ENCODE measurements around the gene OXNAD1.

Gene OXNAD1

DNA sequence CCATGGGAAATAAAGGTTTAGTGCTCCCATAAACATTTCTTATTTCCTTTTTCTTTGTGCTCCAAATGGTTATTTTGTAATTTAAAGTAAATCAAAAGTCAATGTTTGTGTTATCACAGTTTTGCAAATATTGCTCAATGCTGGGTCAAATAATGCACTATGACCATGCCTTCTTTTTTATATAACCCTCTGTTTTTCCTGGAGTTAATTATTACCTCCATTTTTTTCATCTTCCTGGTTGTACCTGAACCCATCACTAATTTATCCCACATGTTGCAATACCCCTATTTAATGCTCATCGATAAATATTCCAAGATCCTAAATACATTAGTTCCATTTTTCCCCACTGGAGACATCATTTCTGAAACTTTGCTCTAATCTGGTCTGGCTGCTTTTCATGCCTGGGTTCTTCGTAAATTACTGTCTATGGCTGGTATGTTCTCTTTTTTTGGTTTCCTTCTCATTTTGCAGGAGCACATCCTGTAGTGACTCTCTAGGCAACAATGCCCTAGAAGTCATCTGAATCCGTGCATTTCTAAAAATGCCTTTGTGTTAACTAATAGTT lies 66.4 kb downstream of the OXNAD1 start:
- Histone ChIP-seq H2BK12ac (ENCODE audit: low read length) (no peak overlapping the region), H2BK120ac (ENCODE audit: low read depth, low read length) (no peak overlapping the region), H4K91ac (ENCODE audit: low read depth, low read length, poor library complexity) (no peak overlapping the region), H2AFZ (ENCODE audit: low read length) (no peak overlapping the region), H3K18ac (ENCODE audit: low read length) (no peak overlapping the region), H3K14ac (ENCODE audit: low read length) (no peak overlapping the region), H3K27me3 (ENCODE audit: control insufficient read depth in 3 of 3, insufficient read depth in 3 of 3, low read depth in 1 of 3, low read length in 3 of 3) (no peaks in the 10 kb centered on the region), H3K79me1 (ENCODE audit: low read depth, low read length) (no peaks in the 10 kb centered on the region), H2BK15ac (ENCODE audit: low read length) (no peak overlapping the region), H4K8ac (ENCODE audit: low read depth, low read length) (no peak overlapping the region), H3K23ac (ENCODE audit: low read depth, low read length, poor library complexity) (no peak overlapping the region), H3K4me1 (ENCODE audit: control insufficient read depth in 2 of 2, insufficient read depth in 1 of 2, low read depth in 1 of 2, low read length in 2 of 2) (peaks cover 15 to 30% of the 10 kb centered on the region in 2 donors), H3K9me3 (replicated peaks in 1 of 2; ENCODE audit: control insufficient read depth in 2 of 2, insufficient read depth in 1 of 2, low read depth in 1 of 2, low read length in 2 of 2) (peaks cover 4 to 25% of the 10 kb centered on the region in 2 donors), H3K4ac (ENCODE audit: low read length) (no peak overlapping the region), H3K4me2 (ENCODE audit: insufficient read depth, low read length, poor library complexity, severe bottlenecking) (no peak overlapping the region), H3K27ac (replicated peaks; ENCODE audit: low read length) (no peak overlapping the region), H3K36me3 (replicated peaks in 1 of 2; ENCODE audit: control insufficient read depth in 2 of 2, insufficient read depth in 2 of 2, low read length in 2 of 2) (peaks cover 2 to 4% of the 10 kb centered on the region in 2 donors), H2AK5ac (ENCODE audit: low read depth, low read length) (no peak overlapping the region), H2BK5ac (ENCODE audit: low read length) (no peak overlapping the region), H3K4me3 (ENCODE audit: low read length in 2 of 2) (no peak overlapping the region), H3K9ac (ENCODE audit: low read depth, low read length, poor library complexity) (no peak overlapping the region)
- WGBS, 2 donors (ENCODE audit: extremely low coverage in 2 of 2, insufficient read length in 2 of 2, insufficient replicate concordance in 1 of 2) = no CpG with 5 or more reads among the region's 3 CpGs
- no peak for DNase-seq (ENCODE audit: low spot score)

DNA sequence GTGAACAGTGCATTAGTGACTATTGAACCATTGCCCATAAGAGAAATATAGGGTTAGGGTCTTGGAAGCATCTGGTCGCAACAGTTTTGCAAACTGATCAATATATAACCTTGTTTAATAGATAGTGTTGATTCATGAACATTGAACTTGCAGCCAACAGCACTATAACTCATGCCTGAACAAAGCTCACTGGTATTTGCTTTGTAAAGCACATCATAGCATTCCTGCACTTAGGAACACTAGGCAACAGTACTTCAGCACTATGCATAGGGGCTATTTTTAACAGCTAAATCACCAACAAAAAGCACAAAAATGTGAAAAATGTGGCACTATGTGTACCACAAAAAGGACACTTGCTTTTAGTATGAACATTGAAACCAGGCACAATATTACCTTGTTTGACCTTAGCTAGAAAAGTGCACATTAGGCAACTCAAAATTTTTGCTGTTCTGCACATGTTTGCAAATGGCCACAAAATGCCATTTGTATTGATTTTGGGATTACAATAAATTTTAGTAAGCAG lies 68.0 kb downstream of the OXNAD1 start:
- Histone ChIP-seq H3K27ac (replicated peaks; ENCODE audit: low read length) (no peak overlapping the region), H2BK5ac (ENCODE audit: low read length) (no peak overlapping the region), H3K4me1 (ENCODE audit: control insufficient read depth in 2 of 2, insufficient read depth in 1 of 2, low read depth in 1 of 2, low read length in 2 of 2) (peaks cover 14 to 30% of the 10 kb centered on the region in 2 donors), H3K79me1 (ENCODE audit: low read depth, low read length) (no peaks in the 10 kb centered on the region), H2BK15ac (ENCODE audit: low read length) (no peak overlapping the region), H3K23ac (ENCODE audit: low read depth, low read length, poor library complexity) (no peak overlapping the region), H3K4ac (ENCODE audit: low read length) (no peak overlapping the region), H3K14ac (ENCODE audit: low read length) (no peak overlapping the region), H4K91ac (ENCODE audit: low read depth, low read length, poor library complexity) (no peak overlapping the region), H3K9me3 (replicated peaks in 1 of 2; ENCODE audit: control insufficient read depth in 2 of 2, insufficient read depth in 1 of 2, low read depth in 1 of 2, low read length in 2 of 2) (peaks cover 4 to 25% of the 10 kb centered on the region in 2 donors), H4K8ac (ENCODE audit: low read depth, low read length) (no peak overlapping the region), H3K18ac (ENCODE audit: low read length) (no peak overlapping the region), H3K9ac (ENCODE audit: low read depth, low read length, poor library complexity) (no peak overlapping the region), H3K27me3 (ENCODE audit: control insufficient read depth in 3 of 3, insufficient read depth in 3 of 3, low read depth in 1 of 3, low read length in 3 of 3) (no peaks in the 10 kb centered on the region), H3K4me3 (ENCODE audit: low read length in 2 of 2) (no peak overlapping the region), H3K4me2 (ENCODE audit: insufficient read depth, low read length, poor library complexity, severe bottlenecking) (no peak overlapping the region), H3K36me3 (replicated peaks in 1 of 2; ENCODE audit: control insufficient read depth in 2 of 2, insufficient read depth in 2 of 2, low read length in 2 of 2) (peaks cover 2 to 4% of the 10 kb centered on the region in 2 donors), H2AK5ac (ENCODE audit: low read depth, low read length) (no peak overlapping the region), H2BK120ac (ENCODE audit: low read depth, low read length) (no peak overlapping the region), H2BK12ac (ENCODE audit: low read length) (no peak overlapping the region), H2AFZ (ENCODE audit: low read length) (no peak overlapping the region)
- no peak for DNase-seq (ENCODE audit: low spot score)
- no CpG with 5 or more reads among the region's 1 CpG for WGBS, 2 donors (ENCODE audit: extremely low coverage in 2 of 2, insufficient read length in 2 of 2, insufficient replicate concordance in 1 of 2)

- H3K18ac ChIP-seq (ENCODE audit: low read length) = no peak overlapping the region
- peaks cover 2 to 4% of the 10 kb centered on the region in 2 donors for H3K36me3 ChIP-seq (replicated peaks in 1 of 2; ENCODE audit: control insufficient read depth in 2 of 2, insufficient read depth in 2 of 2, low read length in 2 of 2)
- no CpG with 5 or more reads among the region's 4 CpGs for WGBS, 2 donors (ENCODE audit: extremely low coverage in 2 of 2, insufficient read length in 2 of 2, insufficient replicate concordance in 1 of 2)
- no peak overlapping the region for H2BK12ac ChIP-seq (ENCODE audit: low read length)
- no peak overlapping the region for H4K91ac ChIP-seq (ENCODE audit: low read depth, low read length, poor library complexity)
- H3K4me1 ChIP-seq (ENCODE audit: control insufficient read depth in 2 of 2, insufficient read depth in 1 of 2, low read depth in 1 of 2, low read length in 2 of 2) = peaks cover 15 to 27% of the 10 kb centered on the region in 2 donors
- H3K4me3 ChIP-seq (ENCODE audit: low read length in 2 of 2) = no peak overlapping the region
- no peaks in the 10 kb centered on the region for H3K79me1 ChIP-seq (ENCODE audit: low read depth, low read length)
- no peak overlapping the region for H4K8ac ChIP-seq (ENCODE audit: low read depth, low read length)
- no peak overlapping the region for H2BK5ac ChIP-seq (ENCODE audit: low read length)
- no peak overlapping the region for H3K23ac ChIP-seq (ENCODE audit: low read depth, low read length, poor library complexity)
- H3K4ac ChIP-seq (ENCODE audit: low read length) = no peak overlapping the region
- H3K14ac ChIP-seq (ENCODE audit: low read length) = no peak overlapping the region
- no peak overlapping the region for H2AK5ac ChIP-seq (ENCODE audit: low read depth, low read length)
- H3K27ac ChIP-seq (replicated peaks; ENCODE audit: low read length) = no peak overlapping the region
- H2BK15ac ChIP-seq (ENCODE audit: low read length) = no peak overlapping the region
- no peak overlapping the region for H2BK120ac ChIP-seq (ENCODE audit: low read depth, low read length)
- no peak overlapping the region for H2AFZ ChIP-seq (ENCODE audit: low read length)
- peaks cover 4 to 25% of the 10 kb centered on the region in 2 donors for H3K9me3 ChIP-seq (replicated peaks in 1 of 2; ENCODE audit: control insufficient read depth in 2 of 2, insufficient read depth in 1 of 2, low read depth in 1 of 2, low read length in 2 of 2)
- no peak for DNase-seq (ENCODE audit: low spot score)
- no peak overlapping the region for H3K4me2 ChIP-seq (ENCODE audit: insufficient read depth, low read length, poor library complexity, severe bottlenecking)
- H3K9ac ChIP-seq (ENCODE audit: low read depth, low read length, poor library complexity) = no peak overlapping the region
- no peaks in the 10 kb centered on the region for H3K27me3 ChIP-seq (ENCODE audit: control insufficient read depth in 3 of 3, insufficient read depth in 3 of 3, low read depth in 1 of 3, low read length in 3 of 3)
Measured at GRCh38 chr3:16334909-16335308, 69.9 kb downstream of the OXNAD1 start.

DNA sequence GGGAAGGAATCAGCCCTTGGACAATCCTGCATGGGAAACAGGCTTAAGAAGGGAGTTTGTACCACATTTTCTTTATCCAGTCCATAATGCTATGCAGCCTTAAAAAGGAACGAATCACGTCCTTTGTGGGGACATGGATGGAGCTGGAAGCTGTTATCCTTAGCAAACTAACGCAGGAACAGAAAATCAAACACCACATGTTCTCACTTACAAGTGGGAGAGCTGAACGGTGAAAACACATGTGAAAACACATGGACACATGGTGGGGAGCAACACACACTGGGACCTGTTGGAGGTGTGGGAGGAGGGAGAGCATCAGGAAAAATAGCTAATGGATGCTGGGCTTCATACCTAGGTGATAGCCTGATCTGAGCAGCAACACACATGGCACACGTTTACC lies 70.3 kb downstream of the OXNAD1 start:
- H3K4me3 ChIP-seq (ENCODE audit: low read length in 2 of 2) = no peak overlapping the region
- no peak overlapping the region for H2BK120ac ChIP-seq (ENCODE audit: low read depth, low read length)
- DNase-seq (ENCODE audit: low spot score) = no peak
- H4K91ac ChIP-seq (ENCODE audit: low read depth, low read length, poor library complexity) = no peak overlapping the region
- no peak overlapping the region for H2BK5ac ChIP-seq (ENCODE audit: low read length)
- H3K27me3 ChIP-seq (ENCODE audit: control insufficient read depth in 3 of 3, insufficient read depth in 3 of 3, low read depth in 1 of 3, low read length in 3 of 3) = no peaks in the 10 kb centered on the region
- H3K9ac ChIP-seq (ENCODE audit: low read depth, low read length, poor library complexity) = no peak overlapping the region
- WGBS, 2 donors (ENCODE audit: extremely low coverage in 2 of 2, insufficient read length in 2 of 2, insufficient replicate concordance in 1 of 2) = no CpG with 5 or more reads among the region's 5 CpGs
- H3K4ac ChIP-seq (ENCODE audit: low read length) = no peak overlapping the region
- no peak overlapping the region for H2AK5ac ChIP-seq (ENCODE audit: low read depth, low read length)
- H3K27ac ChIP-seq (replicated peaks; ENCODE audit: low read length) = no peak overlapping the region
- no peak overlapping the region for H3K4me2 ChIP-seq (ENCODE audit: insufficient read depth, low read length, poor library complexity, severe bottlenecking)
- H3K79me1 ChIP-seq (ENCODE audit: low read depth, low read length) = no peaks in the 10 kb centered on the region
- H3K4me1 ChIP-seq (ENCODE audit: control insufficient read depth in 2 of 2, insufficient read depth in 1 of 2, low read depth in 1 of 2, low read length in 2 of 2) = peaks cover 12 to 22% of the 10 kb centered on the region in 2 donors
- H3K36me3 ChIP-seq (replicated peaks in 1 of 2; ENCODE audit: control insufficient read depth in 2 of 2, insufficient read depth in 2 of 2, low read length in 2 of 2) = peaks cover 2 to 4% of the 10 kb centered on the region in 2 donors
- H2BK12ac ChIP-seq (ENCODE audit: low read length) = no peak overlapping the region
- H2BK15ac ChIP-seq (ENCODE audit: low read length) = no peak overlapping the region
- H4K8ac ChIP-seq (ENCODE audit: low read depth, low read length) = no peak overlapping the region
- peaks cover 4 to 25% of the 10 kb centered on the region in 2 donors for H3K9me3 ChIP-seq (replicated peaks in 1 of 2; ENCODE audit: control insufficient read depth in 2 of 2, insufficient read depth in 1 of 2, low read depth in 1 of 2, low read length in 2 of 2)
- no peak overlapping the region for H3K23ac ChIP-seq (ENCODE audit: low read depth, low read length, poor library complexity)
- no peak overlapping the region for H3K18ac ChIP-seq (ENCODE audit: low read length)
- no peak overlapping the region for H2AFZ ChIP-seq (ENCODE audit: low read length)
- no peak overlapping the region for H3K14ac ChIP-seq (ENCODE audit: low read length)
